Endodermal cell (in vitro differentiated cells): ENCODE data around the gene TSC22D4. TPM values are rescaled to one million over a fixed set of nuclear protein-coding genes. Genes with fewer than 3 reads are reported as not detected.
A peak's percentile ranks its signal among the peaks of the same experiment; 100 is the strongest.

Source experiments
- DNase-seq: peaks from one replicate; pipeline ENCODE4 v3.0.0-alpha.2; 2017
- H3K27ac ChIP-seq: 2 replicates; pipeline ENCODE4 v1.5.1; 2013; ENCODE audit warnings: mild to moderate bottlenecking, low read depth, low read length, moderate library complexity
- H3K27me3 ChIP-seq: 2 replicates; pipeline ENCODE4 v1.6.1; 2013; ENCODE audit warnings: mild to moderate bottlenecking, low read length, moderate library complexity; ENCODE audit not compliant: insufficient read depth, control insufficient read depth, poor library complexity, severe bottlenecking
- H3K36me3 ChIP-seq: 2 replicates; pipeline ENCODE4 v1.7.0; 2013; ENCODE audit warnings: mild to moderate bottlenecking, low read length, moderate library complexity; ENCODE audit not compliant: control insufficient read depth, insufficient read depth
- H3K4me1 ChIP-seq: one replicate; pipeline ENCODE4 v1.7.0; 2013; ENCODE audit warnings: low read length; ENCODE audit not compliant: control insufficient read depth, insufficient read depth
- H3K4me3 ChIP-seq: 2 replicates; pipeline ENCODE4 v1.5.1; 2013; ENCODE audit warnings: mild to moderate bottlenecking, low read length, moderate library complexity
- H3K9ac ChIP-seq: 2 replicates; pipeline ENCODE4 v1.6.1; 2013; ENCODE audit warnings: mild to moderate bottlenecking, low read length, moderate library complexity; ENCODE audit not compliant: poor library complexity, severe bottlenecking; ENCODE audit errors: extremely low read depth
- H3K9me3 ChIP-seq: 2 replicates; pipeline ENCODE4 v1.6.1; 2013; ENCODE audit warnings: mild to moderate bottlenecking, low read length, moderate library complexity; ENCODE audit not compliant: control insufficient read depth
- H3K27ac Mint-ChIP-seq: 2 replicates; pipeline ENCODE4 v1.8.0; 2020; ENCODE audit warnings: mixed read lengths
- H3K27me3 Mint-ChIP-seq: 2 replicates; pipeline ENCODE4 v1.8.0; 2021; ENCODE audit warnings: mild to moderate bottlenecking, mixed read lengths; ENCODE audit not compliant: insufficient read depth
- H3K36me3 Mint-ChIP-seq: 2 replicates; pipeline ENCODE4 v1.8.0; 2020; ENCODE audit warnings: low read depth, mixed read lengths
- H3K4me1 Mint-ChIP-seq: 2 replicates; pipeline ENCODE4 v1.8.0; 2020; ENCODE audit warnings: mixed read lengths
- H3K4me3 Mint-ChIP-seq: 2 replicates; pipeline ENCODE4 v1.8.0; 2020; ENCODE audit warnings: mild to moderate bottlenecking, moderate library complexity, mixed read lengths
- H3K9me3 Mint-ChIP-seq: 2 replicates; pipeline ENCODE4 v1.8.0; 2020; ENCODE audit warnings: mild to moderate bottlenecking, mixed read lengths
- WGBS, 2 experiments: methylation state at CpG; one replicate each; pipeline versions ENCODE4 v1.1.5 to v1.1.7; 2013; ENCODE audit warnings: missing lambda C conversion rate in 2 of 2, mixed read lengths in 1 of 2; ENCODE audit not compliant: insufficient coverage in 1 of 2, insufficient read length in 1 of 2; 5-methylcytosine and 5-hydroxymethylcytosine counted together
- total RNA-seq, 2 donors: library from RNA; stranded (reverse); fragmentation: NEBNext Ultra II Directional in 1 of 2; extraction: Animal tissue kit (Norgen Biotek cat#: 25700) in 1 of 2; gene quantifications; 2 replicates in 1 of 2; 3 replicates in 1 of 2; pipeline ENCODE4 v1.2.1, GENCODE V29; 2021
- TF ChIP-seq, protein P1 (sequence below): fragments of 200-600 bp; sonication (generic); conservative IDR thresholded peaks from 2 replicates; pipeline ENCODE4 v1.5.0; 2021; ENCODE audit warnings: antibody characterized with exemption, mild to moderate bottlenecking

Gene TSC22D4
- total RNA-seq, 2 donors from 2014 or later, result 30.9 to 35.2 TPM

DNA sequence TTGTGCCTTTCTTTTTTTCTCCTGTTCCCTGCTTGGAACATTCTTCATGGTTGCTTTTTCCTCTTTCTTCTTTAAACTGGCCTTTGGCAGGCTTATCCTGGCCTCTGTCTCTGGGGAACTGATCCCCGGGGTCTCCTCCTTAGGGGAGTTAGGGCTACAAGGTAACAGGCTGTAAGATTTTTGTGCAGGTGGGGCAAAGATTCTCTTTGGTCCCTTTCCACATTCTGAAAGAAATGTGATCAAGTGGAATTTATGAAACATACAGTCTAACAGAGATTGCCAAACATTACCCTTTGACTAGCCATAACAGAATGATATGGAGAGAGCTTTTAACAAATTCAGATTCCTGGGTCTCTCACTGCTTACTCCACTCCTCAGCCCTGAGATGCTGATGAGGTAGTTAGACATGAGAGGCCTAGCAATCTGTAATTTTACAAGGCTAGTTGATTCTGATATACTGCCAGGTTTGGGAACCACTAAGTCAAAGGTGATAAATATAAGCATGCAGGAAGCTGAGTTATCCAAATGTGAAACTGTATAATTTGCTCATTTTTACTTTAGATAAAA is 59.3 kb downstream of the TSC22D4 start:
- 74% methylated on average over 1 of the region's 1 CpG; no CpG with 5 or more reads in 1 of the 2 experiments for WGBS, 2 experiments
- TF ChIP-seq, protein P1, sequence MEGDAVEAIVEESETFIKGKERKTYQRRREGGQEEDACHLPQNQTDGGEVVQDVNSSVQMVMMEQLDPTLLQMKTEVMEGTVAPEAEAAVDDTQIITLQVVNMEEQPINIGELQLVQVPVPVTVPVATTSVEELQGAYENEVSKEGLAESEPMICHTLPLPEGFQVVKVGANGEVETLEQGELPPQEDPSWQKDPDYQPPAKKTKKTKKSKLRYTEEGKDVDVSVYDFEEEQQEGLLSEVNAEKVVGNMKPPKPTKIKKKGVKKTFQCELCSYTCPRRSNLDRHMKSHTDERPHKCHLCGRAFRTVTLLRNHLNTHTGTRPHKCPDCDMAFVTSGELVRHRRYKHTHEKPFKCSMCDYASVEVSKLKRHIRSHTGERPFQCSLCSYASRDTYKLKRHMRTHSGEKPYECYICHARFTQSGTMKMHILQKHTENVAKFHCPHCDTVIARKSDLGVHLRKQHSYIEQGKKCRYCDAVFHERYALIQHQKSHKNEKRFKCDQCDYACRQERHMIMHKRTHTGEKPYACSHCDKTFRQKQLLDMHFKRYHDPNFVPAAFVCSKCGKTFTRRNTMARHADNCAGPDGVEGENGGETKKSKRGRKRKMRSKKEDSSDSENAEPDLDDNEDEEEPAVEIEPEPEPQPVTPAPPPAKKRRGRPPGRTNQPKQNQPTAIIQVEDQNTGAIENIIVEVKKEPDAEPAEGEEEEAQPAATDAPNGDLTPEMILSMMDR, result no peak
- Mint-ChIP-seq H3K9me3 (no peaks in the 10 kb centered on the region), H3K4me3 (no peak overlapping the region), H3K27ac (no peak overlapping the region), H3K27me3 (peaks cover 2% of the 10 kb centered on the region), H3K4me1 (no peaks in the 10 kb centered on the region), H3K36me3 (no peaks in the 10 kb centered on the region)
- no peaks in the 10 kb centered on the region for H3K4me1 ChIP-seq
- no peak overlapping the region for H3K9ac ChIP-seq
- DNase-seq, result no peak
- H3K36me3 ChIP-seq, result no peaks in the 10 kb centered on the region
- no peaks in the 10 kb centered on the region for H3K9me3 ChIP-seq
- H3K4me3 ChIP-seq, result no peak overlapping the region
- no peak overlapping the region for H3K27ac ChIP-seq
- H3K27me3 ChIP-seq, result no peaks in the 10 kb centered on the region

DNA sequence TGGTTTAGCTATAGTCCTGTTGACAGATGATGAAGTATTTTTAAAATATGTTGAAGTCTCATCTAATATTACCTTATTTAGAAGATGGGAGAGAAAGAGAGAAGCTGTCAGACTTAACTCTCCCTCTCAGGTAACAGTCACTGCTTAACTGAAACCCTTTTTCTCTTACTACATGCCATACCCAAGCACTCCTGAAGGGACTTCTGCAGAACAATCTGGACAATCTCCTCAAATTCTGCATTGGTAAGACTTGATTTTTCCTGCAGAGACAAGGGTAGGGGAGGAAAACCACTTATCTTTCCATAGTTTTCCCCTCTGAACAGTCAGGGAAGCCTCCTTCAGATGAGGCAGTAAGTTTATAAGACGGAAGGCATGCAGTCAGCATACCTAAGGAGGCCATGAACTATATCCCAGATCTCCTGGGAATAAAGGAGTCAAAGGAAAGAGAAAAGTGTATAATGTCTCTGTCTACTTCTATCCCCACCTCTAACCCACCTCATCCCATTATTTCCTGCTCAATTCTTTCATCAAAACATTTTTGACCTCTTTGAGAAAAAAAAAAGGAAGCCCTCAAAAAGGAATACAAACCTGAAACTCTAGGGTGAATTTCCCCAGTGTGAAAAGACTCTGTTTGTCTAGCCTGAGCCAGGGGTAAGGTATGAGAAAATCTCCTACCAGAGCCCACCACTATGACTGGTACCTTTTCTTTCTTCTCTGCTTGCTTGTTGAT is 59.9 kb downstream of the TSC22D4 start:
- no peak for DNase-seq
- Mint-ChIP-seq H3K9me3 (no peaks in the 10 kb centered on the region), H3K4me3 (no peak overlapping the region), H3K36me3 (no peaks in the 10 kb centered on the region), H3K27me3 (peaks cover 2% of the 10 kb centered on the region), H3K27ac (no peak overlapping the region), H3K4me1 (no peaks in the 10 kb centered on the region)
- WGBS, 2 experiments, result 67 to 87% methylated on average over 1 of the region's 1 CpG
- Histone ChIP-seq H3K9me3 (no peaks in the 10 kb centered on the region), H3K27me3 (no peaks in the 10 kb centered on the region), H3K4me1 (no peaks in the 10 kb centered on the region), H3K36me3 (no peaks in the 10 kb centered on the region), H3K4me3 (no peak overlapping the region), H3K9ac (no peak overlapping the region), H3K27ac (no peak overlapping the region)
- TF ChIP-seq, protein P1, result peak; percentile 51

Other genes with a start within 250 kb of the TSC22D4 start
- gene SPDYE3, start 171.5 kb downstream of the TSC22D4 start, total RNA-seq, result not detected
- gene PILRB, start 121.1 kb downstream of the TSC22D4 start, total RNA-seq, result 10 to 100 TPM; 51.9 to 84.4 TPM
- gene PILRA, start 105.7 kb downstream of the TSC22D4 start, total RNA-seq, result 10 to 100 TPM in 1 of 2 donors, 1 to 10 TPM in 1; 2.1 to 12.8 TPM
- 1 to 10 TPM; 1.9 to 2.3 TPM for gene ZCWPW1, start 50.5 kb downstream of the TSC22D4 start, total RNA-seq
- 10 to 100 TPM; 32.9 to 48.0 TPM for gene MEPCE, start 49.4 kb downstream of the TSC22D4 start, total RNA-seq
- gene PPP1R35, start 42.7 kb downstream of the TSC22D4 start, total RNA-seq, result 10 to 100 TPM; 43.8 to 65.6 TPM
- 1 to 10 TPM; 1.3 to 1.5 TPM for gene SPACDR, start 15.0 kb downstream of the TSC22D4 start, total RNA-seq
- 1 to 10 TPM; 7.9 to 9.3 TPM for gene NYAP1, start 4.7 kb upstream of the TSC22D4 start, total RNA-seq
- gene AGFG2, start 60.0 kb upstream of the TSC22D4 start, total RNA-seq, result 10 to 100 TPM in 1 of 2 donors, 1 to 10 TPM in 1; 8.5 to 28.9 TPM
- gene SAP25, start 94.7 kb upstream of the TSC22D4 start, total RNA-seq, result 1 to 10 TPM; 5.8 to 6.3 TPM
- 10 to 100 TPM; 49.4 to 56.0 TPM for gene LRCH4, start 106.9 kb upstream of the TSC22D4 start, total RNA-seq
- gene FBXO24, start 107.1 kb upstream of the TSC22D4 start, total RNA-seq, result 1 to 10 TPM; 1.3 to 3.0 TPM
- gene PCOLCE, start 123.1 kb upstream of the TSC22D4 start, total RNA-seq, result 10 to 100 TPM; 17.5 to 37.7 TPM
- 10 to 100 TPM; 19.8 to 25.5 TPM for gene MOSPD3, start 133.3 kb upstream of the TSC22D4 start, total RNA-seq
- gene TFR2, start 162.3 kb upstream of the TSC22D4 start, total RNA-seq, result 1 to 10 TPM; 1.4 to 2.1 TPM
- gene ACTL6B, start 177.2 kb upstream of the TSC22D4 start, total RNA-seq, result not detected
- gene GNB2, start 194.5 kb upstream of the TSC22D4 start, total RNA-seq, result 100 to 1,000 TPM; 197 to 230 TPM
- 100 to 1,000 TPM in 1 of 2 donors, 10 to 100 TPM in 1; 90.0 to 101 TPM for gene GIGYF1, start 215.0 kb upstream of the TSC22D4 start, total RNA-seq
- 10 to 100 TPM; 51.7 to 59.2 TPM for gene POP7, start 226.9 kb upstream of the TSC22D4 start, total RNA-seq
- gene EPO, start 241.3 kb upstream of the TSC22D4 start, total RNA-seq, result under 1 TPM in 1 of 2 donors, not detected in 1; 0.33 TPM